Germinal center (tissue), 1 donor: ENCODE measurements around the gene VCL.

ENCODE experiments used
- DNase-seq: peaks from one replicate; pipeline ENCODE4 v3.0.0; 2012; ENCODE audit warnings: mixed read lengths, low spot score

Gene VCL

GRCh38 chr10:74077416-74077815, 79.5 kb downstream of the VCL start:
- DNase-seq = no peak

DNA sequence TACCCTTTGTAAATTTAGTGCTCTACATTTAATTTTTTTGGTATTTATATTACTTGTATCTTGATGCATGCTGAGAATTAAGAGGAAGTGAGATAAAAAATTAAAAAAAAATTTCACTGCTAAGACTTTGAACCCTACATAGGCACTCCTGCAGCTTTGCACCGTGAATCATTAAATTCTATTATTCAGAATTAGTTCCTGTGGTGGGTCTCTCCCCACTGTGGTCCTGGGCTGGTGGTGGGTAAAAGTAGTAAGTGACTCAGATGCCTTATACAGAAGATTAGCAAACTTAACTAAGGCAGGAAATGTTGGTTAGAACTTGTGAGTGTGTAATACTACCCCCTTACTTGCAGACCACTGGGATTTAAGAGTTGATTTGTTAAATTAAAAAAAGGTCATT, 80.1 kb downstream of the VCL start:
- DNase-seq = no peak

GRCh38 chr10:74079028-74079935, 81.4 kb downstream of the VCL start:
- DNase-seq = no peak

GRCh38 chr10:74079936-74080590, 82.1 kb downstream of the VCL start:
- DNase-seq = peak; percentile 52

- DNase-seq = peak; percentile 74
Observed at GRCh38 chr10:74081192-74081803, 83.4 kb downstream of the VCL start.

DNA sequence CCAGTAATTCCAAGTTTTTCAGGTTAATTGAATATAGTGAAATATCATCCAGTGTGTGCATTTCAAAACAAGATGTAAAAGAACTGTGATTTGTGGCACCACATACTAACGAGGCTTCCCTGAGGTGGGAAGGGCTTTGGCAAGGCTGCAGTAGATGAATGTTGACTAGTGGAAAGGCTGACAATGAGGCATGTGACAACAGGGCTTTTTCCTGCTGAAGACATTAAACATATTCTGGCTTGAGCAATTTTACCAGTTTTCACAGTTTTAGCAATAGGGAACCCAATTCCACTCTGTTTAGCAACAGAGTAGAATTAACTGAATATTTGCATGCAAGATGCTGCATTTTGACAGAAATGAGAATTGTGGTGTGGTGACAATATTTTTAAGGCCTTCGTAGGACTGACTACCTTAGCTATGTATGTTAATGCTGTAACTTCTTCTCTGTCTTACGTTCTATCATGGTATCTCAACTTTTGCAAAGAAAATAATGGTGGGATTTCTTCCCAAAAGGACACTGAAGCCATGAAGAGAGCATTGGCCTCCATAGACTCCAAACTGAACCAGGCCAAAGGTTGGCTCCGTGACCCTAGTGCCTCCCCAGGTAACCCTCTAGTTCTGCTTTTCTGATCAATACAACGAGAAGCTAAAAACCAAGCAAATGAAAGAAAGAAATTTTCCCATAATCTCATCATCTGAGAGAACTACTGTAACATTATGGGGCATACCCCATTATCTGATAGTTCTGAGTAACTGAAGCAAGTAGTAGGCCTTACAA, 84.2 kb downstream of the VCL start:
- no peak for DNase-seq

- DNase-seq = no peak
Observed at GRCh38 chr10:74083304-74083703, 85.4 kb downstream of the VCL start.

- no peak for DNase-seq
Observed at GRCh38 chr10:74084955-74085354, 87.0 kb downstream of the VCL start.

- no peak for DNase-seq
Observed at GRCh38 chr10:74086317-74086716, 88.4 kb downstream of the VCL start.

DNA sequence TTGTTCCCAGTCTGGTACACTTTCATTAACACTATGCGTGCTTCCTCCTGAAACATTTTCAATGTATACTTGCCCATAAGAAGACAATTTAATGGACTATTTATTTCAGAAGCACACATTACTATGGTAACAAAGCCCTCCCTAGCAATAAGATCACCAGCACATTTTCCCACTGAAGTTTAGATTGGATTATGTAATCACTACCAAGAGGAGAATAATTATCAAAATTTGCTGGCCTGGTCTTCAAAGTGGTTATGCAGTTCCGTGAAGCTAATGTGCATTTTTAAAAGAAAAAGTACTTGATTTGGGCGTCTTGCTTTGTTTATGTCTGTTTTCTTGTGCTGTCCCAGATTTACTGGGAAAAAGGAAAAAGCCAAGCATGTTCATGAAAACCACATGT, 90.8 kb downstream of the VCL start:
- no peak for DNase-seq

DNA sequence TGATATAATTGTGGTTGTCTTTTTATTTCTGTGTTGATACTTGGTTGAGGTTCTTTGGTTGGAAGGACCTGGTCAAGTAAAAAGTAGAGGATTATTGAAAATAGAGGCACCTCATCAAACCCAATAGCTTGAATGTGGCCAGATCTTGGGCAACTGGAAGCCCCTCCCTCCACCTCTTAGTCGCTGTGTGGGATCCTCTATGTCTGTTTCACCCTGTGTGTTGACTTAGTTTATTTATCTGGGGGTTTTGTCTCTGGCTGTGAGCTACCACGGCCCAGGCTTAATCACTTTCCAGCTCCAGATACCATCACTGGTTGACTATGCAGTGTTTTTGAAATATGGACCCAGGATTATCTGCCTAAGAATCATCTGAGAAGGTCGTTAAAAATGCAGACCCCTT, 94.5 kb downstream of the VCL start:
- DNase-seq = no peak

DNA sequence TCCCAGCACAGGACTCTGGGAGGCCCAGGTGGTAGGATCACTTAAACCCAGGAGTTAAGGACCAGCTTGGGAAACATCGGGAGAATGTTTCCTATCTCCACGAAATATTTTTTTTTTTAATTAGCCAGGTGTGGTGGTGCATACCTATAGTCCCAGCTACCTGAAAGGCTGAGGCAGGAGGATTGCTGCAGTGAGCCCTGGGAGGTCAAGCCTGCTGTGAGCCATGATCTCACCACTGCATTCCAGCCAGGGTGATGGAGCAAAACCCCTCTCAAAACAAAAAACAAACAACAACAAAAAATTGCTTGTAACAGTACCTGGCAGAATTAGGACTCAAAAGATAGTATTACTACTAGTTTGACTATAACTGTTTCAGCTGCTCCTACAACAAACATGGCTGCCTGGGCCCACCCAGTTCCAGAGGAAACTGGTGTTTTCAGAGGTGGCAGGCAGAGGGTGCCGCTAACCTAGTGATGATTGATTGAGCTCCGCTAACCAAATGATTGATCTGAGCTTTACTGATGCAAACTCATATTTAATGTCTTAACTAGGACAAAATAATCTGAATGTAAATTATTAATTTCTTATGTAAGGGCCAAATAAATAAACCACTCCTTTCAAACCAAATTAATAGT, 95.7 kb downstream of the VCL start:
- DNase-seq = no peak

- no peak for DNase-seq
Observed at GRCh38 chr10:74094231-74094630, 96.3 kb downstream of the VCL start.

GRCh38 chr10:74096777-74097176, 98.9 kb downstream of the VCL start:
- peak; percentile 57 for DNase-seq

- no peak for DNase-seq
Observed at GRCh38 chr10:74097776-74098175, 99.9 kb downstream of the VCL start.

- no peak for DNase-seq
Observed at GRCh38 chr10:74099420-74099819, 101.5 kb downstream of the VCL start.

- DNase-seq = no peak
Observed at GRCh38 chr10:74099836-74100235, 101.9 kb downstream of the VCL start.

DNA sequence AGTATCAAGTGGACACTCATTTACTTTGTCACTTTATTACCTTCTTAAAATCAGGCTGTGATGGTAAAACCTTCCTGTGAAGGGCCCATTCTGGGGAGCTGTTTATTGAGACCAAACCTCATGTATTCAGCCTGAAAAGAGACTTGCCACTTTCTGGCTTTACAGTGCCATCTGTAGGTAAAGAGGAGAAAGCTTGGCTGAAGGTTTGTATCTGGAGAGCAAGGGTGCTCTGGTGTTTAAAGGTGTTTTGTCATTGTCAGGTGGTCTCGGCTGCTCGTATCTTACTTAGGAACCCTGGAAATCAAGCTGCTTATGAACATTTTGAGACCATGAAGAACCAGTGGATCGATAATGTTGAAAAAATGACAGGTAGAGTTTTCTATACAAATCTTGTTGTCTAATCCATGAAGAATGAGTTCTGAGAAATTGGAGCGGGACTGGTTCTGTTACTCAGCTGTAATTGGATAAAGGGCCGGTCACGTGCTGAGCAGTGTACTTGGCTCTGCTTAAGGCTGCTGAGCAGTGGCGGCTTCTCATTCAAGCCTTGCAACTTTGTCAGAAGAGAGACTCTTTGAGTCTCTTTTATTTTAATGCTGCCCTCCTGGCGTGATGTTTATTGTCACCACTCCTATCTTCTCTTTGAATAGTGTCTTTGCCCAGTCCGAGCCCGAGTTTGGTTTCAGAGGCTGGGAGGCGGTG, 105.8 kb downstream of the VCL start:
- DNase-seq = peak; percentile 45

DNA sequence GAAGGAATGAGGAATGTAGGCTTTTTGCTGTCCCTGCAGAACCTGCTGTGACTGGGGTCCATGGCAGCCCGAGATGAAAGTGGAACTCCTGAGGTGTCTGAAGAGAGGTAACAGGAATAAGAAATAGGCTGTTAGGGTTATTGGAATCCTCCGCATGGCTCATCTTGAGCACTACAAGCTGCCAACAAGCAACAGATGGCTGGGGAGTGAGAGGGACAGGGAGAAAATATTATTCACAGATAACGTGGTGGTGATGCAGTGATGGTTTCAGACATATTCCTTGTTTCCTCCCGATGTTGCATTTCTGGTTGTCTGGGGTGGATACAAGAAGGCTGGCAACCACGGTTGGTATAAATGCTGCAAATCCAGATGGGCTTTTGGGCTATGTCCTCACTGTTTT, 106.6 kb downstream of the VCL start:
- DNase-seq = no peak

DNA sequence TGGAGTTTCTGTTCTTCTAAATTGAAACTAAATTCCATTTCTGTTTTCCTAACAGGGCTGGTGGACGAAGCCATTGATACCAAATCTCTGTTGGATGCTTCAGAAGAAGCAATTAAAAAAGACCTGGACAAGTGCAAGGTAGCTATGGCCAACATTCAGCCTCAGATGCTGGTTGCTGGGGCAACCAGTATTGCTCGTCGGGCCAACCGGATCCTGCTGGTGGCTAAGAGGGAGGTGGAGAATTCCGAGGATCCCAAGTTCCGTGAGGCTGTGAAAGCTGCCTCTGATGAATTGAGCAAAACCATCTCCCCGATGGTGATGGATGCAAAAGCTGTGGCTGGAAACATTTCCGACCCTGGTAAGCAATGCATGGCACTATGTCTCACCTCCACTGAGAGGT, 107.1 kb downstream of the VCL start:
- no peak for DNase-seq

DNA sequence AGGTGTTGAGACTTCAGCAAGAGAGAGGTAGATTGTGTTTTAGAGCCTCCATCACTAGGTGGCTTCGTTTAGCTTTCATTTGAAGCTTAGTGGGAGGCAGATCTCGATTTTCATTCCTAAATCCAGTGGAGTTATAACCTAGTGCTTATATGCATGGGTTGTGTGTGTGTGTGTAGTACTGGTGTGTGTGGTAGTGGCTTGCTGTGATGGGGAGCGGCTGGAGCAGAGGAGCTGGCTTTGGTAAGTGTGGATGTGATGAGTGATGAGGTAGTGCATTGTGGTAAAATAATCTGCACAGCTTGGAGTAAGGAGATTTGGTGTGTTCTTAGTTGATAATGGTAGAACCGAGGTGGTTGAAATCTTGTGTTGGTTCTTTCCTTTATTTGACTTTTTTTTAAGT, 109.5 kb downstream of the VCL start:
- no peak for DNase-seq
